Right lobe of liver (tissue), 6 donors: ENCODE results near the gene OLFML2B. TPM values are rescaled to one million over a fixed set of nuclear protein-coding genes. Genes with fewer than 3 reads are reported as not detected.

ENCODE experiments used
- ATAC-seq, 4 donors: fragments of 200-7000 bp; cut with Tn5 transposase; one replicate each; pipeline ENCODE4 v1.9.1; 2020; ENCODE audit warnings: mild to moderate bottlenecking in 4 of 4, moderate library complexity in 4 of 4
- DNase-seq, 3 donors: peaks; one replicate each; pipeline ENCODE4 v3.0.0-alpha.2; 2020
- H3K27ac ChIP-seq, 3 donors: fragments of 200-600 bp; one replicate each; pipeline ENCODE4 v1.8.0; 2022
- H3K27me3 ChIP-seq, 2 donors: fragments of 200-600 bp; one replicate each; pipeline ENCODE4 v1.8.0; 2022
- H3K36me3 ChIP-seq, 4 donors: fragments of 200-600 bp; sonication (generic) in 1 of 4; one replicate each; pipeline versions ENCODE4 v1.5.1 to v1.8.0; 2017 to 2022; ENCODE audit warnings: control low read depth in 1 of 4
- H3K4me1 ChIP-seq, 4 donors: fragments of 200-600 bp; sonication (generic) in 1 of 4; one replicate each; pipeline versions ENCODE4 v1.5.1 to v1.8.0; 2017 to 2022; ENCODE audit warnings: control low read depth in 1 of 4
- H3K4me3 ChIP-seq, 3 donors: fragments of 200-600 bp; one replicate each; pipeline ENCODE4 v1.8.0; 2022
- H3K9me3 ChIP-seq, 4 donors: fragments of 200-600 bp; sonication (generic) in 1 of 4; one replicate each; pipeline versions ENCODE4 v1.5.1 to v1.8.0; 2017 to 2022; ENCODE audit warnings: control low read depth in 1 of 4
- POLR2A ChIP-seq: fragments of 450-650 bp; IDR thresholded peaks from one replicate; pipeline ENCODE4 v1.6.1; 2017; ENCODE audit warnings: antibody characterized with exemption, mild to moderate bottlenecking
- WGBS: methylation state at CpG from one replicate; pipeline ENCODE4 v1.1.6; 2018; ENCODE audit warnings: low coverage, low lambda C conversion rate; ENCODE audit not compliant: insufficient coverage; ENCODE audit errors: missing lambda C conversion rate; 5-methylcytosine and 5-hydroxymethylcytosine counted together
- intact Hi-C, 2 donors: fragments of 100-400 bp; cut with DNase I; formaldehyde crosslinking; loops; one replicate each; pipeline versions ENCODE4 v1.11.2 to v1.14.1; 2022
- total RNA-seq, 6 experiments: library from RNA; depleted of rRNA in 2 of 6; stranded (reverse); fragments of >200 nt in 2 of 6; fragmentation: NEBNext Ultra II Directional in 3 of 6; extraction: Animal tissue kit (Norgen Biotek cat#: 25700) in 3 of 6; gene quantifications; one replicate each; pipeline versions ENCODE4 v1.1.0 to v1.2.4, GENCODE V29; 2016 to 2023
- TF ChIP-seq, protein P1 (sequence below), 4 donors: fragments of 200-600 bp in 3 of 4; fragments of 450-650 bp in 1 of 4; IDR thresholded peaks; one replicate each; pipeline versions ENCODE4 v1.5.1 to v1.8.0; 2016 to 2022; ENCODE audit warnings: antibody characterized with exemption in 4 of 4, mild to moderate bottlenecking in 2 of 4
- donor health status: DM: no; HTN: yes; CAD: no.
- donor health status: DM: no; HTN: no; CAD: no.
- donor health status: DM: no; HTN: no; CAD: no.
- donor health status: DM: no; HTN: yes; CAD: no.
- donor health status: DM: no; HTN: yes; CAD: no.

Gene OLFML2B
- total RNA-seq, 6 experiments from 2014 or later: 0.37 to 2.1 (median 1.3) TPM

DNA sequence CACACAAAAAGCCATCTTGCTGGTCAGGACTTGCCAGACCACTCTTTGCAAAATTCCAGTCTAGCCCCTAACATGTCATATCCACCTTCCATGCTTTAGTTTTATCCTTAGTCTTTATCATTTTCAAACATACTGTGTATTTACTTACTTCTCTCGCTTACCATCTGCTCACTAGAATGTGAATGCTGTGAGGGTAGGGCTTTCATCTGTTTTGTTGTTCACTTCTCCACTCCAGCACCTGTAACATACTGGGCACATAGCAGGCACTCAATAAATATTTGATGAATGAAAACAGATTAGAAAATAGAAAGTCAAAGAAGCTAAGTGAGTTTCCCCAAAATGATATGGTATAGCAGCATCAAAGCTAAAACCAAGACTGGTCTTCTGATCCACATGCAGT is 79.9 kb downstream of the OLFML2B start:
- peaks cover 0 to 4% (median 0%) of the 10 kb centered on the region in 4 donors for H3K36me3 ChIP-seq
- ATAC-seq (no peak), DNase-seq (no peak)
- WGBS: 100% methylated on average over 1 of the region's 1 CpG
- H3K4me3 ChIP-seq: no peak overlapping the region
- H3K27ac ChIP-seq: no peak overlapping the region
- H3K27me3 ChIP-seq: no peaks in the 10 kb centered on the region
- no peak for TF ChIP-seq POLR2A
- H3K9me3 ChIP-seq: no peaks in the 10 kb centered on the region
- intact Hi-C loops: loop anchor here in 1 of 2 donors (10.0 kb wide), 1 partner anchor 361 kb away; no protein-coding TSS in a partner anchor
- H3K4me1 ChIP-seq: no peaks in the 10 kb centered on the region

- 87% methylated on average over 8 of the region's 8 CpGs for WGBS
- ATAC-seq: no peak
- no peak for DNase-seq
These were observed 81.8 kb downstream of the OLFML2B start for GRCh38 chr1:161941726-161942436.

GRCh38 chr1:161940866-161941591 is 82.6 kb downstream of the OLFML2B start:
- Histone ChIP-seq H3K9me3 (no peaks in the 10 kb centered on the region), H3K4me3 (no peak overlapping the region), H3K27ac (no peak overlapping the region), H3K27me3 (no peaks in the 10 kb centered on the region), H3K4me1 (no peaks in the 10 kb centered on the region), H3K36me3 (peaks cover 0 to 4% (median 0%) of the 10 kb centered on the region in 4 donors)
- no peak for TF ChIP-seq POLR2A
- no peak for DNase-seq
- intact Hi-C loops: loop anchor here in 1 of 2 donors (10.0 kb wide), 1 partner anchor 364 kb away; no protein-coding TSS in a partner anchor
- 65% methylated on average over 3 of the region's 3 CpGs for WGBS
- peak in 3 of 4 donors; percentile 14 to 89 (median 24) for ATAC-seq

More at GRCh38 chr1:161941726-161942436, 81.8 kb downstream of the OLFML2B start:
- TF ChIP-seq, protein P1, sequence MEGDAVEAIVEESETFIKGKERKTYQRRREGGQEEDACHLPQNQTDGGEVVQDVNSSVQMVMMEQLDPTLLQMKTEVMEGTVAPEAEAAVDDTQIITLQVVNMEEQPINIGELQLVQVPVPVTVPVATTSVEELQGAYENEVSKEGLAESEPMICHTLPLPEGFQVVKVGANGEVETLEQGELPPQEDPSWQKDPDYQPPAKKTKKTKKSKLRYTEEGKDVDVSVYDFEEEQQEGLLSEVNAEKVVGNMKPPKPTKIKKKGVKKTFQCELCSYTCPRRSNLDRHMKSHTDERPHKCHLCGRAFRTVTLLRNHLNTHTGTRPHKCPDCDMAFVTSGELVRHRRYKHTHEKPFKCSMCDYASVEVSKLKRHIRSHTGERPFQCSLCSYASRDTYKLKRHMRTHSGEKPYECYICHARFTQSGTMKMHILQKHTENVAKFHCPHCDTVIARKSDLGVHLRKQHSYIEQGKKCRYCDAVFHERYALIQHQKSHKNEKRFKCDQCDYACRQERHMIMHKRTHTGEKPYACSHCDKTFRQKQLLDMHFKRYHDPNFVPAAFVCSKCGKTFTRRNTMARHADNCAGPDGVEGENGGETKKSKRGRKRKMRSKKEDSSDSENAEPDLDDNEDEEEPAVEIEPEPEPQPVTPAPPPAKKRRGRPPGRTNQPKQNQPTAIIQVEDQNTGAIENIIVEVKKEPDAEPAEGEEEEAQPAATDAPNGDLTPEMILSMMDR (IDR thresholded peaks at IDR 0.05): no peak
- TF ChIP-seq POLR2A: no peak
- H3K4me3 ChIP-seq: no peak overlapping the region
- H3K4me1 ChIP-seq: no peaks in the 10 kb centered on the region
- no peak overlapping the region for H3K27ac ChIP-seq
- H3K36me3 ChIP-seq: peaks cover 0 to 4% (median 0%) of the 10 kb centered on the region in 4 donors
- no peaks in the 10 kb centered on the region for H3K27me3 ChIP-seq
- no peaks in the 10 kb centered on the region for H3K9me3 ChIP-seq
- intact Hi-C loops: loop anchor here in 1 of 2 donors (10.0 kb wide), 1 partner anchor 363 kb away; no protein-coding TSS in a partner anchor

DNA sequence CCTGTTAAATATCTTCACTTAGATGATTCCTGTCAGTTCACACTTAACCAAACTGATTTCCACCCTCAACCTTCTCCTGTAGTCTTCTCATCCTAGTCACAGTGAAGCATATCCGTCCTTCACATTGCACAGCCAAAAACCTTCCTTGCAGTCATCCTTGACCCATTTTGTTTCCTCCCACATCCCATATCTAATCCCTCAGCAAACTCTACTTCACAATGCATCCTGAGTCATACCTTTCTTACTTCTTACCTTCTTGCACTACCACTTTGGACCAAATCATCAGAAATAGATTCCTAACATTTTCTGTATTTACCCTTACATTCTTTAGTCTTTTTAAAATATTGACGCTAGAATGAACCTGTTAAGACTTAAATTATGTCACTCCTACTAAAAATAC is 86.9 kb downstream of the OLFML2B start:
- 100% methylated on average over 2 of the region's 2 CpGs for WGBS
- ATAC-seq (no peak), DNase-seq (no peak)
- no peaks in the 10 kb centered on the region for H3K9me3 ChIP-seq
- H3K27ac ChIP-seq: no peak overlapping the region
- TF ChIP-seq, protein P1 (IDR thresholded peaks at IDR 0.05): no peak
- no peak for TF ChIP-seq POLR2A
- no peaks in the 10 kb centered on the region for H3K4me1 ChIP-seq
- H3K4me3 ChIP-seq: no peak overlapping the region
- H3K27me3 ChIP-seq: no peaks in the 10 kb centered on the region
- H3K36me3 ChIP-seq: no peaks in the 10 kb centered on the region
- intact Hi-C loops: no loop called here

GRCh38 chr1:161935264-161935663 is 88.4 kb downstream of the OLFML2B start:
- ATAC-seq: no peak

More at GRCh38 chr1:161935264-161935663, 88.4 kb downstream of the OLFML2B start:
- no peak for TF ChIP-seq POLR2A
- TF ChIP-seq, protein P1 (IDR thresholded peaks at IDR 0.05): no peak
- WGBS: 93% methylated on average over 1 of the region's 1 CpG
- Histone ChIP-seq H3K4me3 (no peak overlapping the region), H3K36me3 (no peaks in the 10 kb centered on the region), H3K27me3 (no peaks in the 10 kb centered on the region), H3K4me1 (no peaks in the 10 kb centered on the region), H3K27ac (no peak overlapping the region), H3K9me3 (no peaks in the 10 kb centered on the region)
- intact Hi-C loops: no loop called here
- no peak for DNase-seq
